HG03025 (cell line): Measurements from ENCODE around the gene CNTROB.

Source experiments
- ATAC-seq: cut with Tn5 transposase; IDR thresholded peaks from one replicate; pipeline ENCODE4 v1.9.1; 2021; ENCODE audit warnings: mild to moderate bottlenecking, moderate library complexity; ENCODE audit not compliant: unreplicated experiment, low FRiP score

CNTROB gene

GRCh38 chr17:7903154-7904103 lies 28.6 kb upstream of the CNTROB start:
- ATAC-seq = no peak

GRCh38 chr17:7909089-7909488 lies 22.9 kb upstream of the CNTROB start:
- no peak for ATAC-seq

GRCh38 chr17:7910281-7910680 lies 21.7 kb upstream of the CNTROB start:
- ATAC-seq = no peak

GRCh38 chr17:7910711-7911110 lies 21.3 kb upstream of the CNTROB start:
- ATAC-seq = no peak

- no peak for ATAC-seq
Measured at GRCh38 chr17:7911116-7911515, 20.9 kb upstream of the CNTROB start.

- ATAC-seq = no peak
Measured at GRCh38 chr17:7912927-7913524, 19.0 kb upstream of the CNTROB start.

GRCh38 chr17:7915179-7915610 lies 16.8 kb upstream of the CNTROB start:
- ATAC-seq = no peak

GRCh38 chr17:7915611-7916384 lies 16.2 kb upstream of the CNTROB start, which contains the start of gene RNF227:
TSS of gene RNF227 (minus strand) at chr17:7916289. CDS start at chr17:7916195, 94 bp downstream.
- ATAC-seq = peak; percentile 66

GRCh38 chr17:7916385-7916682 lies 15.7 kb upstream of the CNTROB start:
- ATAC-seq = peak; percentile 3

GRCh38 chr17:7916808-7917207 lies 15.2 kb upstream of the CNTROB start:
- ATAC-seq = no peak

GRCh38 chr17:7922269-7922844 lies 9.6 kb upstream of the CNTROB start:
- ATAC-seq = no peak

GRCh38 chr17:7922845-7923628 lies 9.0 kb upstream of the CNTROB start:
- ATAC-seq = no peak

- ATAC-seq = no peak
Measured at GRCh38 chr17:7927596-7927995, 4.4 kb upstream of the CNTROB start.

GRCh38 chr17:7929158-7930023 lies 2.6 kb upstream of the CNTROB start, which contains the start of gene KCNAB3:
TSS of gene KCNAB3 (minus strand) at chr17:7929856. CDS start at chr17:7929435, 421 bp downstream.
- ATAC-seq = no peak

- ATAC-seq = no peak
Measured at GRCh38 chr17:7930841-7931631, 970 bp upstream of the CNTROB start.

GRCh38 chr17:7932483-7932891 lies 481 bp downstream of the CNTROB start:
- no peak for ATAC-seq

- ATAC-seq = no peak
Measured at GRCh38 chr17:7932949-7933348, 943 bp downstream of the CNTROB start.

GRCh38 chr17:7935859-7936258 lies 3.9 kb downstream of the CNTROB start:
- ATAC-seq = no peak
